Endothelial cell of umbilical vein (primary cell): ENCODE measurements around the gene AP1S2. TPM values are rescaled to one million over a fixed set of nuclear protein-coding genes. Genes with fewer than 3 reads are reported as not detected.

Experiments used
- BruUV-seq: library from RNA; stranded (reverse); fragments of 400-500 nt; replicated peaks from 2 replicates; lab custom pipeline; 2021; lab: Mats Ljungman, UMichigan
- CTCF ChIA-PET: fragments of 300-600, 350-600 bp; sonication (Branson Sonifier 250); formaldehyde crosslinking; loops from one replicate; lab custom pipeline; 2021; ENCODE audit warnings: antibody characterized with exemption, inconsistent platforms; lab: Charles Lee
- POLR2A ChIA-PET: fragments of 300-600, 350-600 bp; sonication (Branson Sonifier 250); formaldehyde crosslinking; loops from one replicate; lab custom pipeline; 2021; ENCODE audit warnings: antibody characterized with exemption, inconsistent platforms; lab: Charles Lee
- DNase-seq: peaks from one replicate; pipeline ENCODE4 v3.0.0-alpha.2; 2011; ENCODE audit warnings: low read depth, low spot score
- FAIRE-seq: peaks from 2 replicates; lab custom pipeline; 2011; peaks lifted over from hg19 to GRCh38; lab: Jason Lieb, UNC
- H2AFZ ChIP-seq: 2 replicates; pipeline ENCODE4 v1.6.0; 2012; ENCODE audit warnings: low read depth, low read length, control low read depth, inconsistent platforms
- H3K27ac ChIP-seq: 2 replicates; pipeline ENCODE4 v1.5.1; 2011; ENCODE audit warnings: low read depth, mild to moderate bottlenecking, control low read depth, low read length, moderate library complexity; ENCODE audit not compliant: insufficient read depth
- H3K27me3 ChIP-seq, 2 experiments: 2 replicates each; pipeline versions ENCODE4 v1.6.0 to v1.6.1; 2011; ENCODE audit warnings: low read length in 2 of 2, mixed read lengths in 1 of 2; ENCODE audit not compliant: control insufficient read depth in 2 of 2, insufficient read depth in 2 of 2
- H3K36me3 ChIP-seq, 2 experiments: 2 replicates in 1 of 2; 3 replicates in 1 of 2; pipeline ENCODE4 v1.5.1; 2011; ENCODE audit warnings: low read length in 2 of 2, mild to moderate bottlenecking in 1 of 2, moderate library complexity in 1 of 2; ENCODE audit not compliant: control insufficient read depth in 2 of 2, insufficient read depth in 2 of 2; ENCODE audit errors: extremely low read depth in 1 of 2
- H3K4me1 ChIP-seq: 3 replicates; pipeline ENCODE4 v1.5.1; 2011; ENCODE audit warnings: mild to moderate bottlenecking, low read length; ENCODE audit not compliant: control insufficient read depth, insufficient read depth; ENCODE audit errors: extremely low read depth
- H3K4me2 ChIP-seq: 2 replicates; pipeline ENCODE4 v1.6.1; 2011; ENCODE audit warnings: low read length, control low read depth, mixed read lengths; ENCODE audit not compliant: insufficient read depth
- H3K4me3 ChIP-seq, 3 experiments: fragments of 200-600 bp in 1 of 3; sonication (generic), shearing (Covaris generic) in 1 of 3; replicated peaks in 1 of 3; 2 replicates each; pipeline ENCODE4 v1.5.1; 2011 to 2016; ENCODE audit warnings: control low read depth in 3 of 3, low read length in 3 of 3, mild to moderate bottlenecking in 2 of 3, inconsistent platforms in 1 of 3, low read depth in 1 of 3, moderate library complexity in 1 of 3; ENCODE audit not compliant: insufficient read depth in 1 of 3
- H3K79me2 ChIP-seq: 2 replicates; pipeline ENCODE4 v1.6.0; 2012; ENCODE audit warnings: low read length, inconsistent platforms; ENCODE audit not compliant: control insufficient read depth, insufficient read depth
- H3K9ac ChIP-seq: replicated peaks from 2 replicates; pipeline ENCODE3; 2011; ENCODE audit warnings: low read length, control low read depth; ENCODE audit not compliant: insufficient read depth; ENCODE audit errors: extremely low read depth
- H3K9me1 ChIP-seq: replicated peaks from 3 replicates; pipeline ENCODE4 v1.6.0; 2011; ENCODE audit warnings: mild to moderate bottlenecking, low read length; ENCODE audit not compliant: control insufficient read depth, insufficient read depth; ENCODE audit errors: extremely low read depth
- H3K9me3 ChIP-seq: replicated peaks from 2 replicates; pipeline ENCODE4 v1.5.1; 2012; ENCODE audit warnings: low read length, inconsistent platforms; ENCODE audit not compliant: control insufficient read depth, insufficient read depth
- H4K20me1 ChIP-seq: replicated peaks from 2 replicates; pipeline ENCODE3; 2011; ENCODE audit warnings: mild to moderate bottlenecking, low read length; ENCODE audit not compliant: control insufficient read depth, insufficient read depth; ENCODE audit errors: extremely low read depth
- EZH2 ChIP-seq: IDR thresholded peaks from 2 replicates; pipeline ENCODE4 v1.6.1; 2012; ENCODE audit warnings: borderline replicate concordance, low read depth, mild to moderate bottlenecking, moderate library complexity, low read length, inconsistent platforms; ENCODE audit not compliant: severe bottlenecking
- FOS ChIP-seq: IDR thresholded peaks from 2 replicates; pipeline ENCODE4 v1.6.1; 2011; ENCODE audit warnings: mild to moderate bottlenecking, low read length, moderate library complexity, borderline replicate concordance; ENCODE audit not compliant: insufficient read depth
- GATA2 ChIP-seq: IDR thresholded peaks from 2 replicates; pipeline ENCODE4 v1.7.0; 2011; ENCODE audit warnings: low read depth, mild to moderate bottlenecking, moderate library complexity, mixed read lengths, low read length; ENCODE audit not compliant: insufficient read length, insufficient read depth
- JUN ChIP-seq: IDR thresholded peaks from 2 replicates; pipeline ENCODE4 v1.6.1; 2011; ENCODE audit warnings: borderline replicate concordance, low read depth; ENCODE audit not compliant: insufficient read length, insufficient read depth
- MYC ChIP-seq: IDR thresholded peaks from one replicate; pipeline ENCODE4 v1.6.1; 2011; ENCODE audit warnings: mild to moderate bottlenecking, low read depth, low read length
- POLR2A ChIP-seq: IDR thresholded peaks from 2 replicates; pipeline ENCODE4 v1.6.1; 2012; ENCODE audit warnings: low read depth, mild to moderate bottlenecking, control low read depth, low read length
- POLR2AphosphoS5 ChIP-seq: IDR thresholded peaks from 2 replicates; pipeline ENCODE4 v1.6.1; 2012; ENCODE audit warnings: low read depth, mild to moderate bottlenecking, control low read depth, low read length, moderate library complexity; ENCODE audit not compliant: insufficient read depth
- dilution Hi-C: fragments of 300-500 bp; cut with MboI; formaldehyde crosslinking; loops from one replicate; pipeline ENCODE4 v1.15.0; 2019; ENCODE audit warnings: low sequenced_read_pairs; ENCODE audit not compliant: extremely low pct_ligation_motif_present
- intact Hi-C: fragments of 100-400 bp; cut with micrococcal nuclease; formaldehyde crosslinking; loops from one replicate; pipeline ENCODE4 v1.10.0; 2022
- polyA plus RNA-seq, 4 experiments: library from polyadenylated mRNA; depleted of rRNA in 3 of 4; stranded (reverse) in 3 of 4; unstranded in 1 of 4; fragments of >200 nt; gene quantifications; 2 replicates each; pipeline versions ENCODE4 v1.2.1 to v1.2.3, GENCODE V29; 2011 to 2012; ENCODE audit warnings: missing spikeins in 1 of 4
- total RNA-seq: library from RNA; stranded (reverse); gene quantifications from 2 replicates; pipeline ENCODE4 v1.2.3, GENCODE V29; 2021
- TF ChIP-seq, protein P1 (sequence below), 2 donors: IDR thresholded peaks; 1 replicate in 1 of 2; 2 replicates in 1 of 2; pipeline ENCODE4 v1.5.1; 2011; ENCODE audit warnings: low read length in 2 of 2, mild to moderate bottlenecking in 2 of 2, moderate library complexity in 2 of 2, control low read depth in 1 of 2, inconsistent platforms in 1 of 2, low read depth in 1 of 2; ENCODE audit not compliant: insufficient read depth in 1 of 2; ENCODE audit errors: extremely low read depth in 1 of 2

The AP1S2 gene
- total and polyA plus RNA-seq, 2 donors (not counting 3 experiments of a cell fraction or from before 2014, with no cell fraction given) = 21.0 to 37.3 TPM

DNA sequence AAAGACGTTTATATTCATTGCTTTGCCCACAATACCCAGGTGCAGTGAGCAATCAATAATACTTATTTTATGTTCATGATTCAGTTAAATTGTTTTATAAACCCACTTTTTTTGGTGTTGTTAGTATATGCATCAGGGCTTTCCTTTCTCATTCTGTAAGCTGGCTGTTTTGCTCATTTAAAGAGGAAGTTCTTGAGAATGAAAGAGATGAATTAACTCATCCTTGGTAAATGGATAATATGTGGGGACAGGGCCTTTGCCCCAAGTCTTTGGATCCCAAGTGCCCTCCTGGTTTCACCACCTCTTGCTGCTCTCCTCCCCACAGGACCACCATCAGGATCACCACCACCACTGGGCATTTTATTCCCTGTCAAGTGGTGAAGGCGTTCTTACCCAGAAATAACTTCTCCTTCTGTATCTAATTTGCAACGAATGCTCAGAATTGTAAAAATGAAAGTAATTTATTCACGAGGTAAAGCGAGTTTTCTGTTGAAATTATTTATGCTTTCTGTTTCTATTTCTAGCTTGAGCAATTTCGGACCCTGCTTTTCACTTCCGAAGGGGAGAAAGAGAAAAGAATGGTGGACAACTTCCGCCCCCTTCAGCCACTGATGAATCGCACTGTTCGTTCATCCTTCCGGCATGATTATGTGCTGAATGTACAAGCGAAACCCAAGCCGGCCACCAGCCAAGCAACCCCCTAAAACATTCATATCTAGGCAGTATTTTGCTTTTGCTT is 72.5 kb downstream of the AP1S2 start:
- Histone ChIP-seq H3K4me3 (no peak overlapping the region), H2AFZ (no peak overlapping the region), H3K9me1 (no peaks in the 10 kb centered on the region), H3K4me1 (no peaks in the 10 kb centered on the region), H3K9ac (no peak overlapping the region), H4K20me1 (no peaks in the 10 kb centered on the region), H3K79me2 (no peaks in the 10 kb centered on the region), H3K27me3 (no peaks in the 10 kb centered on the region), H3K9me3 (no peaks in the 10 kb centered on the region), H3K27ac (no peak overlapping the region), H3K4me2 (no peak overlapping the region), H3K36me3 (no peaks in the 10 kb centered on the region)
- DNase-seq = no peak
- TF ChIP-seq, protein P1, sequence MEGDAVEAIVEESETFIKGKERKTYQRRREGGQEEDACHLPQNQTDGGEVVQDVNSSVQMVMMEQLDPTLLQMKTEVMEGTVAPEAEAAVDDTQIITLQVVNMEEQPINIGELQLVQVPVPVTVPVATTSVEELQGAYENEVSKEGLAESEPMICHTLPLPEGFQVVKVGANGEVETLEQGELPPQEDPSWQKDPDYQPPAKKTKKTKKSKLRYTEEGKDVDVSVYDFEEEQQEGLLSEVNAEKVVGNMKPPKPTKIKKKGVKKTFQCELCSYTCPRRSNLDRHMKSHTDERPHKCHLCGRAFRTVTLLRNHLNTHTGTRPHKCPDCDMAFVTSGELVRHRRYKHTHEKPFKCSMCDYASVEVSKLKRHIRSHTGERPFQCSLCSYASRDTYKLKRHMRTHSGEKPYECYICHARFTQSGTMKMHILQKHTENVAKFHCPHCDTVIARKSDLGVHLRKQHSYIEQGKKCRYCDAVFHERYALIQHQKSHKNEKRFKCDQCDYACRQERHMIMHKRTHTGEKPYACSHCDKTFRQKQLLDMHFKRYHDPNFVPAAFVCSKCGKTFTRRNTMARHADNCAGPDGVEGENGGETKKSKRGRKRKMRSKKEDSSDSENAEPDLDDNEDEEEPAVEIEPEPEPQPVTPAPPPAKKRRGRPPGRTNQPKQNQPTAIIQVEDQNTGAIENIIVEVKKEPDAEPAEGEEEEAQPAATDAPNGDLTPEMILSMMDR (IDR thresholded peaks at IDR 0.05; ENCODE audit: extremely low read depth in 1 of 2, insufficient read depth in 1 of 2, low read depth in 1 of 2, low read length in 2 of 2) = no peak
- TF ChIP-seq POLR2AphosphoS5 = no peak
- no peak for TF ChIP-seq GATA2
- TF ChIP-seq MYC = no peak
- no peak for TF ChIP-seq EZH2
- no peak for TF ChIP-seq FOS
- TF ChIP-seq JUN = no peak
- no peak for TF ChIP-seq POLR2A
- peak; percentile 55 for FAIRE-seq
- intact Hi-C loops (no loop called here), dilution Hi-C loops (no loop called here)
- no TSS peak for BruUV-seq
- ChIA-PET CTCF (interaction anchor here (0.7 kb wide), 1 partner anchor 9 kb away, joined by 3 read pairs; no protein-coding TSS in a partner anchor), POLR2A (no interaction called here)

Other genes starting within 250 kb of the AP1S2 start
- not detected in 2 replicates for gene CLTRN, start 190.0 kb downstream of the AP1S2 start, total RNA-seq
- 0.04 TPM in 1 of 2 replicates, not detected in the other for gene CLTRN, start 190.0 kb downstream of the AP1S2 start, polyA plus RNA-seq
- 5.0 and 5.6 TPM in 2 replicates for gene CA5B, start 116.5 kb downstream of the AP1S2 start, total RNA-seq
- 1.8 and 2.3 TPM in 2 replicates for gene CA5B, start 116.5 kb downstream of the AP1S2 start, polyA plus RNA-seq
- 8.1 and 9.4 TPM in 2 replicates for gene ZRSR2, start 64.3 kb downstream of the AP1S2 start, total RNA-seq
- gene ZRSR2, start 64.3 kb downstream of the AP1S2 start, polyA plus RNA-seq = 2.4 and 3.3 TPM in 2 replicates